Measurements from ENCODE around the gene BCL2L1. TPM values are rescaled to one million over a fixed set of nuclear protein-coding genes. Genes with fewer than 3 reads are reported as not detected.

Gene BCL2L1
- total RNA-seq, 2 experiments from 2014 or later, result 87.9 to 89.2 TPM

DNA sequence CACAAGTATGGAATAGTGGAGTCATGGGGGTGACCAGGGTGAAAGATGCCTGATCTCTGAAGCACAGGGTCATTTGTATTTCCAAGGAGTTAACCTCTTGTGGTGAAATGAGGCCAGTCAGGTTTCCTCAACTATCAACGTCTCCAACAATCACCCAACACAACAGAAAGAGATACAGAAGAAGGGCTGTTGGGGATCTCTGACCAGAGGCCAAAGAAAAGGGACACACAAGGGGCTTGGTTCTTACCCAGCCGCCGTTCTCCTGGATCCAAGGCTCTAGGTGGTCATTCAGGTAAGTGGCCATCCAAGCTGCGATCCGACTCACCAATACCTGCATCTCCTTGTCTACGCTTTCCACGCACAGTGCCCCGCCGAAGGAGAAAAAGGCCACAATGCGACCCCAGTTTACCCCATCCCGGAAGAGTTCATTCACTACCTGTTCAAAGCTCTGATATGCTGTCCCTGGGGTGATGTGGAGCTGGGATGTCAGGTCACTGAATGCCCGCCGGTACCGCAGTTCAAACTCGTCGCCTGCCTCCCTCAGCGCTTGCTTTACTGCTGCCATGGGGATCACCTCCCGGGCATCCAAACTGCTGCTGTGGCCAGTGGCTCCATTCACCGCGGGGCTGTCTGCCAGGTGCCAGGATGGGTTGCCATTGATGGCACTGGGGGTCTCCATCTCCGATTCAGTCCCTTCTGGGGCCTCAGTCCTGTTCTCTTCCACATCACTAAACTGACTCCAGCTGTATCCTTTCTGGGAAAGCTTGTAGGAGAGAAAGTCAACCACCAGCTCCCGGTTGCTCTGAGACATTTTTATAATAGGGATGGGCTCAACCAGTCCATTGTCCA is 1.0 kb downstream of the BCL2L1 start:
- CTCF ChIA-PET, result interaction anchor here (1.0 to 12.6 kb wide), 6 partner anchors 37 to 152 kb away, joined by 4 to 339 read pairs (median 43); no protein-coding TSS in a partner anchor
- H3K36me3 Mint-ChIP-seq (ENCODE audit: low read depth), result peaks cover 54% of the 10 kb centered on the region
- H3K27ac Mint-ChIP-seq, result peak overlapping the region; percentile 99
- peaks cover 17% of the 10 kb centered on the region for H3K4me1 Mint-ChIP-seq (ENCODE audit: low read depth)
- intact Hi-C loops (cut with micrococcal nuclease), result loop anchor here (1.0 to 2.0 kb wide), 4 partner anchors 46 to 634 kb away; partner anchors contain the start of gene HM13
- H3K9me3 Mint-ChIP-seq, result no peaks in the 10 kb centered on the region
- DNase-seq, result peak; percentile 43
- peak overlapping the region; percentile 95 for H3K4me3 Mint-ChIP-seq
- no peaks in the 10 kb centered on the region for H3K27me3 Mint-ChIP-seq (ENCODE audit: low read depth)

DNA sequence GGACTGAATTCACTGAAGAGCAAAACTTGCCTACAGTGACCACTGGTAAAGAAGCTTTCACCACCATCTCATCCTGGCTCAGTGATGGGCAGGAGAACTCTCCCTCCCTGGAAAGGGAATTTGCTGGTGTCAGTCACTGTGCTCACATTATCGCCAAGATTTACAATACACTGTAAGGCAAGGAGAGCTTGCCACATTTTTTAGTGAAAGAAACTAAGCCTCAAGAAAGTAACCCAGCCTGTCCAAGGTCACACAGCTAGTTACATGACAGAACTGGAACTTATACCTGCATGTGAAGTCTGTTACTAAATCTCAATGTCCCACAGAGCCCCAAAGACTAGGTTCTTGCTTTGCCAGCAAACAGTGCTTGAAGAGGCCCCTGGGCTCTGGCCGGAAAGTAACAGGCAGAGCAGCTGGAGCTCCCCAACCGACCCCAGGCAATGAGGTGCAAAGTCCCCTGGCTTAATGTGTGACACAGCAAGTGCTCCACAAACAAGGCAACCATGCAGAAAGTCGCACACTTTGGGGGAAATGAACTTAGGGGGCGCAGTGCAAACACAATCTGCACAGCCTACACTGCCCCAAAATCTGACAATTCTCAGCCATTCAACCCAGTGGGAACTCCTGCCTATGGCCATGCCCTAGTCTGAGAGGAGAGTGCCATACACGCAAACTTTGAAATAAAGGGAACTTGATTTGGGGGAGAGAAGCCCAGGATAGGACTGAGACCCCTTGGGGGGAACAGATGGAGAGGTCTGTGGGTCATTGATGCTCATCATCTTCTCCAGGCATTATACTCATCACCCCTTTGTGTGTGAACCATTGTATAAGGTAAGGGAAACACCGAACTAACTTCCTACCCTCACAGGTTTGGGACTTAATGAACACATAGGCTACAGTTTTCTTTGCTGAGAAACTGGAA is 1.9 kb downstream of the BCL2L1 start:
- Mint-ChIP-seq H3K27me3 (ENCODE audit: low read depth) (no peaks in the 10 kb centered on the region), H3K36me3 (ENCODE audit: low read depth) (peaks cover 63% of the 10 kb centered on the region), H3K9me3 (no peaks in the 10 kb centered on the region), H3K4me3 (peak overlapping the region; percentile 95), H3K27ac (peak overlapping the region; percentile 99), H3K4me1 (ENCODE audit: low read depth) (peaks cover 25% of the 10 kb centered on the region)
- intact Hi-C loops (cut with micrococcal nuclease), result no loop called here
- CTCF ChIA-PET, result interaction anchor here (0.6 to 12.6 kb wide), 10 partner anchors 13 to 161 kb away, joined by 3 to 339 read pairs (median 6); no protein-coding TSS in a partner anchor
- peak; percentile 44 for DNase-seq

DNA sequence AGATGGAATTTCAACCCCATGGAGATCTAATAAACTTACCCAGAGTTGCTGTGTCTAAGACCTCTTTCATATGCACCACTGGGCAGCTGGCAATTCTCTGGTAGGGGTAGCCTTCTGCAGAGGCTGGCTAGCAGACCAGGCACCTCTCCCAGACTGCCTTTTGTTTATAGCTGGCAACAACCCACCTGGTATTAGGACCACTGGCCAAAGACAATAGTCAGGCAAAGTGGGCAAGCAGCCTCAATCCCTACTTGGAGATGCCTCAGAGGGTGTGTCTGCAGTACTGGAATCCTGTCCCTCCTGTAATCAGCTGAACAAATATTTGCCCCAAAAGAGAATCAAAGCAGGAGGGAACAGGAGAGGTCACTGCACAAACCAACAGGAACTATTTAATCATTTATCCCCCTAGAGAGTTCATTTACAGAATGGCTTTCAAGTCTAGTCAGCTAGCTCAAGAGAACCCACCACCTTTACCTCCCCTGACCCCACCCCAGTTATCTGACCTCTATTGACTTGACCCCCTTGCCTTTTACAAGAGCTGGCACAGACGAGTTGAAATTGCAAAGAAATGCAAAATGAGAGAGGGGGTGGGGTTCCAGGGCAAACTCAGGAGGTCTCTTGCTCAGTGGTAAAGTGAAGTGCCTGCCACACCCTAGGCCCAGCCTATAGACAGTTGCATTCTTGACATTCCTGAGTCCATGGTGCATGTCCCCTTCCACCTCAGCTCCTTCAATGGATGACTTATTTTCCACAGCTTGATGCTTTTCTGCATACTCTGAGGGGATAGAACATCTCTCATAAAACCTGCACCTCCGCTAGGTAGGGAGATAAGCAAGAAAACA is 2.8 kb downstream of the BCL2L1 start:
- peaks cover 34% of the 10 kb centered on the region for H3K4me1 Mint-ChIP-seq (ENCODE audit: low read depth)
- CTCF ChIA-PET, result interaction anchor here (0.7 to 12.6 kb wide), 10 partner anchors 12 to 160 kb away, joined by 3 to 339 read pairs (median 6); no protein-coding TSS in a partner anchor
- H3K9me3 Mint-ChIP-seq, result no peaks in the 10 kb centered on the region
- peak overlapping the region; percentile 95 for H3K4me3 Mint-ChIP-seq
- peak overlapping the region; percentile 99 for H3K27ac Mint-ChIP-seq
- H3K36me3 Mint-ChIP-seq (ENCODE audit: low read depth), result peaks cover 72% of the 10 kb centered on the region
- DNase-seq, result no peak
- intact Hi-C loops (cut with micrococcal nuclease), result no loop called here
- no peaks in the 10 kb centered on the region for H3K27me3 Mint-ChIP-seq (ENCODE audit: low read depth)

DNA sequence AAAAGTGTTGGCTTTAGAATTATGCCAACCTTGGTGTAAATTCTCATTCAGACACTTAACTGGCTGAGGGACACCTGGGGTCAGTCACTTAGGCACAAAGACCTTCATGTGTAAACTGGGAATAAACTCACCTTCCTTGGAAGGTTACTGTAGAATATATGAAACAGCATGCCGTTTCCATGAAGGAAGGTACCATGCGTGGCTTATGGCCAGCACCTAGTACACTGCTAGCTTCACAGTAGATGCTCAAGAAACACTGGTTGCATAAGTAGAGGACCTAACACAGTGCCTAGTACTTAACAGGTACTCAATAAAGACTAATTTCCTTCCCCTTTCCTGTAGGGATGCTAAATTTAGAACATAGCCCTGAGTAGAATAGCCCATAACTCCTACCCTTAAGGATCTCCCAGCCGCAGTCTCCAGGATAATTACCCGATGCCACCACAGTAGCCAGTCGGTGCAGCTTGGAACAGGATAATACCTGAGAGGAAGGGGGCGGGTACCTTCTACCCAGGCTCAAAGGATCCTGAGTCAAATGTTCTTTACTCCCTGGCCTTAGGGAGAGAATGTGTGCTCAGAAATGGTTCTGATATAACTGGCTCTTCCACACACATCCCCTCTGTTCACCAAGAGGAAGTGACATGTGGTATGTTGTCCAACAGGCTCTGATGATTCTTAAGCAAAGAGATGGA is 3.6 kb downstream of the BCL2L1 start:
- Mint-ChIP-seq H3K36me3 (ENCODE audit: low read depth) (peaks cover 79% of the 10 kb centered on the region), H3K27me3 (ENCODE audit: low read depth) (no peaks in the 10 kb centered on the region), H3K9me3 (no peaks in the 10 kb centered on the region), H3K4me3 (peak overlapping the region; percentile 95), H3K27ac (peak overlapping the region; percentile 99), H3K4me1 (ENCODE audit: low read depth) (peaks cover 42% of the 10 kb centered on the region)
- DNase-seq, result peak; percentile 59
- CTCF ChIA-PET, result interaction anchor here (1.3 to 12.6 kb wide), 4 partner anchors 21 to 85 kb away, joined by 4 to 339 read pairs (median 55); no protein-coding TSS in a partner anchor
- intact Hi-C loops (cut with micrococcal nuclease), result no loop called here

DNA sequence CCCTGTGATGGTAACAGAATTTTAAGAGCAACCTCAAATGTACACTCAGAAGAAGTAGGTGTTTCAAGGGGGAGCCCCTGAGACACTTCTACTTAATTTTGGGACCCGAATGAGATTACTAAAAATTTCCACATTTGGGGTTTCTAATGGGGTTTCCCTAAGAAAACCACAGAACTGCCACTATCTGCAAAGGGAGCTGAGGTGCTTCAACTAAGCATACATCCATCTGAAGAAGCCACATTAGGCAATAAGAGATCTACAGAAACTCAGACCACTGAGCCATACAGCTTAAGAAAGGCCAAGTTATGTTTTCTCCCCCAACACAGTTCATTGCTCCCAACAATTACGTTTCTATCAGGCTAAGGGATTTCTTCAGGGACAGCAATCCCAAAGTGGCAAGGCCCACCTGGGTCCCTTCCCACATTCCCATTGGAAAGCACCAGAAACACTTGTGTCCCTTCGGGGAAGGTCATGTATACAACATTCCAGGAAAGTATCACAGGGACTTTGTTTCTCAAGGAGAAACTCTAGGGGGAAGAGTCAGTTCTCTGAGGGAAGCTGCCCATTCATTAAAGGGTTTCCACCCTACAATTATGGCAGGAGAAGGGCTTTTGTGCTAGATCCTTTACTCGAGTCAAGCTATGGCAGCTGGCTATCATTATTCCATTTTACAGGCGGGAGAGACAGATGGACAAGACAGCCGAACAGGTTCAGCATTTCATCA is 5.0 kb downstream of the BCL2L1 start:
- CTCF ChIA-PET, result interaction anchor here (0.5 to 12.6 kb wide), 6 partner anchors 33 to 178 kb away, joined by 3 to 339 read pairs (median 4); no protein-coding TSS in a partner anchor
- intact Hi-C loops (cut with micrococcal nuclease), result loop anchor here (1.0 kb wide), 3 partner anchors 18 to 42 kb away; partner anchors contain the start of gene TPX2
- peaks cover 53% of the 10 kb centered on the region for H3K4me1 Mint-ChIP-seq (ENCODE audit: low read depth)
- H3K9me3 Mint-ChIP-seq, result no peaks in the 10 kb centered on the region
- peaks cover 94% of the 10 kb centered on the region for H3K36me3 Mint-ChIP-seq (ENCODE audit: low read depth)
- no peaks in the 10 kb centered on the region for H3K27me3 Mint-ChIP-seq (ENCODE audit: low read depth)
- peak overlapping the region; percentile 95 for H3K4me3 Mint-ChIP-seq
- peak overlapping the region; percentile 99 for H3K27ac Mint-ChIP-seq
- peak; percentile 42 for DNase-seq

DNA sequence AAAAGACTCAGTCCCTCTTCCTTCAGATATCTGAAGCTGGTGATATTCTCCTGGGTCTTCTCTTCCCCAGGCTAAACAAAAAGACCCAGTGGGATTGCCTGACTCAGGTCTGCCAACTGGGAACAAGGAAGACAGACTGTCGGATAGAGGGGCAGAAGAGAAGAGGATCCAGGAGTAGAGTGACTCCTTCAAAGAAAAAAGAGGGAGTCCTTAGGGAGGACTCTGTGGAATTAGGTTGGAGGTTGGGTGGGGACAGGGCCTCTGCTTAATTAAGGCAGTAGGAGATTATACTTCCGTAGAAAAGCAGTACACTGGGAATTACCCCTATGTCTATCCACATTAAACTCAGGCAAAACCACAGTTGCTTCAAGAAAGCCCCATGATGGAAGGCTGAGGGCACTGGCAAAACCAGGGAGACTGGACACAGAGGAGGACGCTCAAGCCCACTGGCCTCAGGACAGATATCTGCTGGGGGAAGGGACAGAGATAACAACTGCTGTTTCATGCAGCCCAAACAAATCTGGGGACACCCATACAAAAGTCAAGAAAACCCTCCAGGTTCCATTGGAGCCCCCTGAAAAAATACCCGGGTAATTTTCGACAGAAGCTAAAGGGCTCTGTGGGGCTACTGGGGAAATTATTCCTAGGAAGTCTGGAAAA is 5.7 kb downstream of the BCL2L1 start:
- intact Hi-C loops (cut with micrococcal nuclease), result loop anchor here (1.0 kb wide), 3 partner anchors 18 to 42 kb away; partner anchors contain the start of gene TPX2
- H3K4me3 Mint-ChIP-seq, result peak overlapping the region; percentile 95
- no peak for DNase-seq

DNA sequence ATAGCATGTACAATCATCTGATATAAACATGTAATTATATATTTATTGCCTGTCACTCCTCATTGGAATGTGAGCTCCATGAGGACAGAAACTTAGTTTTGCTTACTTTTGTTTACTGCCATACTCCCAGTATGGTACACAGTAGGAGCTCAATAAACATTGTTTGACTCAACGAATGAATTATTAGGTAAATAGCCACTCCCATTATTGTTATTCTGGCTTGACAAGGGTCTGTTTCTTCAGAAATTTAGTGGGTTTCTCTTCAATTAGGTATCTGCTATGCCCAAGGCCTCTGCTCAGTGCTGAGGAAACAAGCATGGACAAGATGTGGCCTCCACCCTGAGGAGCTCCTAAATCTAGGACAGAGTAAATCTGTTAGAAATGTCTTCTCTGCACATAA is 6.3 kb downstream of the BCL2L1 start:
- Mint-ChIP-seq H3K36me3 (ENCODE audit: low read depth) (peaks cover 91% of the 10 kb centered on the region), H3K9me3 (no peaks in the 10 kb centered on the region), H3K4me1 (ENCODE audit: low read depth) (peaks cover 65% of the 10 kb centered on the region), H3K27ac (peak overlapping the region; percentile 99), H3K4me3 (peak overlapping the region; percentile 95), H3K27me3 (ENCODE audit: low read depth) (no peaks in the 10 kb centered on the region)
- no peak for DNase-seq
- intact Hi-C loops (cut with micrococcal nuclease), result no loop called here
- CTCF ChIA-PET, result interaction anchor here (0.6 to 12.6 kb wide), 8 partner anchors 9 to 83 kb away, joined by 3 to 339 read pairs (median 4); no protein-coding TSS in a partner anchor

More for the DNA sequence above, 5.7 kb downstream of the BCL2L1 start:
- no peaks in the 10 kb centered on the region for H3K27me3 Mint-ChIP-seq (ENCODE audit: low read depth)
- CTCF ChIA-PET, result interaction anchor here (0.6 to 12.6 kb wide), 9 partner anchors 10 to 160 kb away, joined by 3 to 339 read pairs (median 4); no protein-coding TSS in a partner anchor
- no peaks in the 10 kb centered on the region for H3K9me3 Mint-ChIP-seq
- peaks cover 92% of the 10 kb centered on the region for H3K36me3 Mint-ChIP-seq (ENCODE audit: low read depth)
- H3K27ac Mint-ChIP-seq, result peak overlapping the region; percentile 99
- peaks cover 60% of the 10 kb centered on the region for H3K4me1 Mint-ChIP-seq (ENCODE audit: low read depth)

DNA sequence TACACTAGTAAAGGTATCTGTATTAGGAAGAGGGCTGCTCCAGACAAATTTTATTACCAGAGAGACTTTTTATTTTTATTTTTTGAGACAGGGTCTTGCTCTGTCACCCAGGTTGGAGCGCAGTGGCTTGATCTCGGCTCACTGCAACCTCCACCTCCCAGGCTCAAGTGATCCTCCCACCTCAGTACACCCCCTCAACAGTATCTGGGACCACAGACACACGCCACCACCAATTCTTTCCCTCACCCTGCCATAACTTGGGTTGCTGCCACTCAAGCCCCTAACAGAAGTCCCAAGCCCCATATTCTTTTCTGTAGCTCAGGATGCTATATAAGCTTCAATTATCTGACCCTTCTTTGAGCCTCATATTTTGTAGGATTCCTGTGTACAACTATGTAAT is 6.9 kb downstream of the BCL2L1 start:
- CTCF ChIA-PET, result interaction anchor here (0.6 to 12.6 kb wide), 5 partner anchors 39 to 80 kb away, joined by 3 to 339 read pairs (median 4); no protein-coding TSS in a partner anchor
- intact Hi-C loops (cut with micrococcal nuclease), result loop anchor here (1.0 kb wide), 1 partner anchor 8 kb away; no protein-coding TSS in a partner anchor
- Mint-ChIP-seq H3K36me3 (ENCODE audit: low read depth) (peaks cover 91% of the 10 kb centered on the region), H3K9me3 (no peaks in the 10 kb centered on the region), H3K27ac (peak overlapping the region; percentile 99), H3K4me3 (peak overlapping the region; percentile 95), H3K4me1 (ENCODE audit: low read depth) (peaks cover 71% of the 10 kb centered on the region), H3K27me3 (ENCODE audit: low read depth) (no peaks in the 10 kb centered on the region)
- DNase-seq, result no peak

DNA sequence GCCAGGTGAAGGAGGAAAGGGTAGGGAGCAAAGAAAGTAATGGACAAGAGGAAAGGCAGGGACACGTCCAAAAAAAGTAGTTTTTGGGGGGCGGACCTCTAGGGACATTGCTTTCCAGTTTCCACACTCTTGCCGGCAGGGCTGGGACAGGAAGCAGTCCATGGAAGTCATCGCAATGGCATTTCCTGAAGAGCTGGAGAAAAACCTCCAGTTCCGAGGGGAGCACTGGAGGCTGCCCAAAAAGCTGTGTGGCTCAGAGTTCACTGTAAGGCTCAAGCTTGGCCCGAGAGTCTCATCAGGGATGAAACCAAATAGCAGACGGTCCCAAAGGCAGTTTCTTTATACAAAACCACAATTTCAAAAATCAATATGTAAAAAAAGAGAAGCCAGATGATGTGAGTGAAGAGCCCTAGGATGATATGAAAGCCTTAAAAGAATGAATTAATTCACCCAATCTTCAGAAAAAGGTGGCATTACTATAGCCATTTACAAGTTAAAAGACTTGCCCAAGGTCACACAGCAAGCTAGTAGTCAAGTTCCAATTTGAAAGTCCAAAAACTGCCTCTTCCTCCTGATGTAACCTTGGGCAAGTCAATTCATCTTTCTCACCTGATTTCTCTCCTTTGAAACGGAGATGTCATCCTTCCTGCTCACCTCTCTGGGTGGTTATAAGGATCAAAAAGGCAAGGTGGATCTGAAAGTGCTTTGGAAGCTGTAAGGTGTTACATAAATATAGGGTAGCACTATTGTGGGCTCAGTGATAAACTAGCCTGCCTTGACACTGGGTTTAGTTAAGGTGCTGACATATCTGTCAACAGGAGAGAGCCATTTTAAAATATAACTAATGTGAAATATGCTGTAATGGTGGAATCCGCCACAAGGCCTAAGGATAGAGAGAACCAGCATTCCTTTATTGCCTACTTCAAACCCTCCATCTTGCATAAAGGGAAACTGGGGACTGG is 9.1 kb downstream of the BCL2L1 start:
- CTCF ChIA-PET, result interaction anchor here (1.3 to 12.6 kb wide), 2 partner anchors 53 to 141 kb away, joined by 3 to 339 read pairs; no protein-coding TSS in a partner anchor
- no peak for DNase-seq
- Mint-ChIP-seq H3K4me1 (ENCODE audit: low read depth) (peaks cover 87% of the 10 kb centered on the region), H3K27me3 (ENCODE audit: low read depth) (no peaks in the 10 kb centered on the region), H3K27ac (peak overlapping the region; percentile 99), H3K4me3 (peak overlapping the region; percentile 44), H3K9me3 (no peaks in the 10 kb centered on the region), H3K36me3 (ENCODE audit: low read depth) (peaks cover 82% of the 10 kb centered on the region)
- intact Hi-C loops (cut with micrococcal nuclease), result no loop called here

Measured in activated naive CD4-positive, alpha-beta T cell treated with anti-CD3 and anti-CD28 coated beads for 36 hours (primary cell).